GM18861 (cell line): ENCODE results near the gene PPIP5K1.
"Not testable (repeated sequence)": the region's sequence is repeated elsewhere in the genome, so short reads cannot be mapped to it uniquely, and the experiment has no call there.

Source experiments
- ATAC-seq: cut with Tn5 transposase; IDR thresholded peaks from one replicate; pipeline ENCODE4 v1.9.1; 2021; ENCODE audit not compliant: unreplicated experiment

PPIP5K1 gene

GRCh38 chr15:43589778-43590466 is at the start of gene PPIP5K1:
TSS of gene PPIP5K1 (minus strand) at chr15:43590208. CDS start at chr15:43584504, 5,704 bp downstream.
- ATAC-seq: peak; percentile 91

DNA sequence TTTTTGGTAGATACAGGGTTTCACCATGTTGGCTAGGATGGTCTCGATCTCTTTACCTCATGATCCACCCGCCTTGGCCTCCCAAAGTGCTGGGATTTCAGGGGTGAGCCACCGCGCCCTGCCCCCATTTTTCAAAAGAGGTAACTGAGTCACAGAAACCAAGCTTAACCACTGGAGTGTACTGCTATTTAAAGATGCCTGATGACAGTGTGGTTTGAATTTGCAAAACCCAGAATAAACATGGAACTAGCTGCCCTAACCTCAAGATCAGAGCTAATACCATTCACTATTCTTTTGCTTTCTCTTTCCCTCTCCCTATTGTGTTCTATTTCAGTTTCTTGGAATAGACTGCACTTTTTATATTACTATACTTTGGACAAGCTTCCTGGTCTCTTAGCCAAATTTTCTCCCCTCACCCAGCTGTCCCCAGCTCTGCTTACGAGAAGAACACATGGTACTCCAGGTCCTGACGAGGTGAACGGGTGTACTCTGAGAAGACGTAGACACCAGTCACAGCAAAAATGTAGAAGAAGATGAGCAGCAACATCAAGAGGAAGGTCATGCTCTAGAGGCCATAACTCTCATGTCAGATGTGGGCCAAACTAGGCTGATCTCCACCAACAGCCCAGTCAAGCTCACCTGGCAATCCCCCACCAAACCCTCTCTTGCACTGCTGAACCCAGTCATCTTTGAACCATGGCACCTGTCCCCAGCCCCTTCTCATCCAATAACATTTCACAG is 48.6 kb upstream of the PPIP5K1 start:
- not testable (repeated sequence) for ATAC-seq

GRCh38 chr15:43626937-43627336 is 36.9 kb upstream of the PPIP5K1 start:
- not testable (repeated sequence) for ATAC-seq

DNA sequence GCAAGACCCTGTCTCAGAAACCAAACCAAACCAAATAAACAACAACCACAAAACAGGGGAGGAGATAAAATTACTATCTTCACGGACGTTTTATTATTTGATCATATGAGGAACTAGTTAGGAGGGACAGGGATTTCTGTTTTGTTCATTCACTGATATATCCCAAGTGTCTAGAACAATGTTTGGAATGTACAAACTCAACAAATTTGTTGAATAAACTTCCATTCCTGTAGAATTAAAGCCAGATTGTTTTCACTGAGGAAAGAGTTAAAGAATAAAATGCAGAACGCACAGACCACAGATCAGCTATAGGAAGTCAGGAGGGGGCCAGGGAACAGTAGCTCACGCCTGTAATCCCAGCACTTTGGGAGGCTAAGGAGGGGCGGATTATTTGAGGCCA is 35.1 kb upstream of the PPIP5K1 start:
- no peak for ATAC-seq

DNA sequence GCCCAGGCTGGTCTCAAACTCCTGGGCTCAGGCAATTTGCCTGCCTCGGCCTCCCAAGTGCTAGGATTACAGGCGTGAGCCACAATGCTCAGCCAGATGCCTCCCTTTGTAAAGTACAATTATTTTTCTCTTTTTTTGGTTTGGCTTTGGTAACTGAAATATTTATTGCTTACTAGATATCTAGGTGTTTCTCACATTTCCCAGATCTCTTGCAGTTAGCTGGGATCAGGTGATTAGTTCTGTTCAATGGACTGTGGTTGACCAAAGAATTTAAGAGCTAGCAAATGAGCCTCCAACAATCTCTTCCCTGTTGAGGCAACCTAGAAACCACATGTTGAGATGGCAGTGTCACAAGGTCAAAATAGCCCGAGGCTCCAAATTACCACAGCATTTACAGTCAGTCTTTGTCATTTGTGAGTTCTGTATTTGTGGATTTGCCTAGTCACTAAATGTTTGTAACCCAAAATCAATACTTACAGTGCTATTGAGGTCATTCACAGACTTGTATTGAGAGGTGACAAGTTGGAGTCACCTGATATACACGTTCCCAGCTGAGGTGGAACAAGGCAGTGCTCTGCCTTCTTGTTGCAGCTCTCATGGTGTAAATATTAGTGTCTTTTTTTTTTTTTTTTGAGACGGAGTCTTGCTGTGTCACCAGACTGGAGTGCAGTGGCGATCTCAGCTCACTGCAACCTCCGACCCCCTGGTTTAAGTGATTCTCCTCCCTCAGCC is 32.2 kb upstream of the PPIP5K1 start:
- ATAC-seq: not testable (repeated sequence)

DNA sequence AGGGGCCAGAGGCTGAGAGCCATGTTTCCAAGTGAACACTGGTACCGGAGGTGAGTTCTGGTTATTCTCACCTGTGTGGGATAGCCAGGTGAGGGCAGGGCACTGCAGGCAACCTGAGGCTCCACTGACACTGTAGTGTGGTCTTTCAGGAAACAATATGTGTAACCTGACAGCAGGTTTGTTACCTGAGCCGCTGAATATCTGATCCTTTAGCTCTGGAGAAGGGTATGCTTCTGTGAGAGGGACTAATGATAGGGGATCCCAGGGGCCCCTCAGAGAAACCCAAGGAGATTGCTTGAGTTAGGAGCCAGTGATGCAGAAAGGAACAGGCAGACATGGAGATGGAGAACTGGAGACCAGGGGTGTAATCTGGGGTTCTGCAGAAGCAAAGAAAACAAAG is 28.7 kb upstream of the PPIP5K1 start, which contains the start of gene STRC:
Gene STRC (minus strand): TSS at position 101 of the 400 bp plus-strand sequence. CDS start 78 bp downstream, at position 23.
- not testable (repeated sequence) for ATAC-seq

GRCh38 chr15:43617750-43618149 is 27.7 kb upstream of the PPIP5K1 start:
- ATAC-seq: not testable (repeated sequence)

DNA sequence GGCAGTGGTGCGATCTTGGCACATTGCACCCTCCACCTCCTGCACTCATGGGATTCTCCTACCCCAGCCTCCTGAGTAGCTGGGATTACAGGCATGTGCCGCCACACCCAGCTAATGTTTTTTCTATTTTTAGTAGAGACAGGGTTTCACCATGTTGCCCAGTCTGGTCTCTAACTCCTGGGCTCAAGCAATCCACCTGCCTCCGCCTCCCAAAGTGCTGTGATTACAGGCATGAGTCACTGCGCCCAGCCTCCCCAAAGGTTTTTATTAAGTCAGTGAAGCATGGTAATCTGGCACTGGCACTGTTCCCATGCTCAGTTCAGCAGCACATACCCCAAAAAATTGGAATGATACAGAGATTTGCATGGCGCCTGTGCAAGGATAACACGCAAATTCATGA is 12.2 kb upstream of the PPIP5K1 start:
- ATAC-seq: not testable (repeated sequence)

- ATAC-seq: not testable (repeated sequence)
Measured at GRCh38 chr15:43600200-43600599, 10.2 kb upstream of the PPIP5K1 start.

- not testable (repeated sequence) for ATAC-seq
Measured at GRCh38 chr15:43599131-43599530, 9.1 kb upstream of the PPIP5K1 start.

DNA sequence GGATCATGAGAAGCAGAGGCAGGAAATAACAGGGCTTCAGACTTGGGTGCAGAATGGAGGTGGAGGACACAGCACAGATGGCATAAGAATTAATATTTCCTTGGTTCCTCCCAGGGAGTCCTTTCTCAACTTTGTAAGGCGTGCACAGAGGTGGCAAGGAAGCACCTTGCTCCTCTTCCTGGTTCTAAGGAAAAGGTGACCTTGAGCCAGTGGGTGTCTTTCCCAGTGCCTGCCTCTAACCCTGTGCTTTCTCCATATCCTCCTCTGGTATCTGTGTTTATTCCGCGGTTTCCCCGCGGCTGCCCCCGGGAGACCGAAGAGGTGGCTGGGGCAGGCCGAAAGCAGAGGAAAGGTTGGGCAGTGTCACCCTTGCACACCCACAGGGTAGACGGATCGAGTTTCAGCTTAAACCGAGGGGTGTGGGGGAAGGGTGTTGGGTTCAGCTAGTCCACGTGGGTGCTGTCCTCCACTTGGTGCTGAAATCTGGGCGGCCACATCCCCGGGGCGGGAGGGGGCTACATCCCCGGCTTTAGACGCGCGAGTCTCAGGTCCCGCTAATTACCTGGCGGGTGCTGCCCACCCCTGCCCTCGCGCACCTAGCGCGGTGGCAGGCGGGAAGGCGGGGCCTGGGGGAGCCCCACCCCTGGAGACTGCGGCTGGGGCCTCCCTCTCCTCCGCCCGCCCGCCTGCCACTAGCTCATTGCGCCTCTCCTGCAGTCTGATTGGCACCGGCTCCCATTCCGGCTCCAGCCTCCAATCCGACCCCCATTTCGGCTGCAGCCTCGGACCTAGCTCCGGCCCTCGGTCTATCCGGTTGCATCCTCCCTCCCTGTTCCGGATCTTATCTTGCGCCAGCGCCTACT is 3.6 kb upstream of the PPIP5K1 start, which contains the start of gene CKMT1B:
Gene CKMT1B (plus strand): TSS at position 700 of the 863 bp plus-strand sequence. CDS start 192 bp downstream, outside the sequence.
- ATAC-seq: not testable (repeated sequence)

GRCh38 chr15:43592841-43593240 is 2.8 kb upstream of the PPIP5K1 start:
- not testable (repeated sequence) for ATAC-seq

DNA sequence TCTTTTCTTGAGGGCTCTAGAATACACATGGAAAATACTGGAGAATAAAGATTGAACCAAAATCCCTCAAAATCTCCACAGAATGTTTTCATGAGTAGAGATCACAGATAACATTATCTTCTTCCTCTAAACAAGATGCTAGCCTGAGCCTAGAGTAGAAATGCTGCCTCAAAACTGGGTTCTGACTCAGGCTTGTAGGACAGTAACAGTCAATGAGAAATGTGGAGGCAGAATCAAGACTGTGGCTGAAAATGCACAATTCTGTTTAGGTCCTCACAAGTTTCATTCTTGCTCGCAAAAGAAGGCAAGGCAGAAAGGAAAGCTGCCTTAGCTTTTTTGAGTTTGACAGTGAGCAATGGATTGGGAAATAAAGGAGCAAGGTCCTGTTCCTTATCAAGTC is 15.4 kb downstream of the PPIP5K1 start:
- not testable (repeated sequence) for ATAC-seq

- not testable (repeated sequence) for ATAC-seq
Measured at GRCh38 chr15:43566615-43567014, 23.4 kb downstream of the PPIP5K1 start.

- not testable (repeated sequence) for ATAC-seq
Measured at GRCh38 chr15:43563793-43564192, 26.2 kb downstream of the PPIP5K1 start.

DNA sequence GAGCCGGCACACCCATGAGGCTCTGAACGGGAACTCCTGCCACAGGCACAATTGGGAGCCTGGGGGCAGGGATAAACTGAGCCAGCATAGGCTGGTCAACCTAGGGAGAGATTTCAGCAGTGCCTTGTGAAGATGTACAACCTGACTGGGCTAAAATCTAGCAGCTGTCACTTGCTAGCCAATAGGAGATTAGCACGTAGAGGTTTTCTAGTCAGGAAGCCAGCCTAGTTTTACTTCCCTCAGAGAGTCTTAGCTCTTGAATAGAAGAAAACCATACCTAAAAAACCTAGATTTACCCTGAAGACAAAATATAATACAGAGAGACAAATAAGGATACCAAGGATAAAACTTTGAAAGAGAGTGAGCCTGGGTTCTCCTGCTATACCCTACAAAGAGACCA is 27.3 kb downstream of the PPIP5K1 start:
- not testable (repeated sequence) for ATAC-seq

GRCh38 chr15:43552986-43553385 is 37.0 kb downstream of the PPIP5K1 start:
- no peak for ATAC-seq

DNA sequence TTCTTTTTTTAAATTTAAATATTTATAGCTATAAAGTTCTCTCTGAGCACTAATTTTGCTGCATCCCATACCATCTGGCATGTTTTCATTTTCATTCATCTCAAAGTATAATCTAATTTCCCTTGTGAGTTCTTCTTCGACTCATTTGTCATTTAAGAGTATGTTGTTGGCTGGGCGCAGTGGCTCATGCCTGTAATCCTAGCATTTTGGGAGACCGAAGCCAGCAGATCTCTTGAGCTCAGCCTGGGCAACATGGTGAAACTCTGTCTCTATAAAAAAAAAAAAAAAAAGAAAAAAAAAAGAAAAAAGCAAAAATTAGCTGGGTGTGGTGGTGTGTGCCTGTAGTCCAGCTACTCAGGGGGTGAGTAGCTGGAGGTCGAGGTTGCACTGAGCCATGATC is 37.8 kb downstream of the PPIP5K1 start:
- ATAC-seq: no peak

DNA sequence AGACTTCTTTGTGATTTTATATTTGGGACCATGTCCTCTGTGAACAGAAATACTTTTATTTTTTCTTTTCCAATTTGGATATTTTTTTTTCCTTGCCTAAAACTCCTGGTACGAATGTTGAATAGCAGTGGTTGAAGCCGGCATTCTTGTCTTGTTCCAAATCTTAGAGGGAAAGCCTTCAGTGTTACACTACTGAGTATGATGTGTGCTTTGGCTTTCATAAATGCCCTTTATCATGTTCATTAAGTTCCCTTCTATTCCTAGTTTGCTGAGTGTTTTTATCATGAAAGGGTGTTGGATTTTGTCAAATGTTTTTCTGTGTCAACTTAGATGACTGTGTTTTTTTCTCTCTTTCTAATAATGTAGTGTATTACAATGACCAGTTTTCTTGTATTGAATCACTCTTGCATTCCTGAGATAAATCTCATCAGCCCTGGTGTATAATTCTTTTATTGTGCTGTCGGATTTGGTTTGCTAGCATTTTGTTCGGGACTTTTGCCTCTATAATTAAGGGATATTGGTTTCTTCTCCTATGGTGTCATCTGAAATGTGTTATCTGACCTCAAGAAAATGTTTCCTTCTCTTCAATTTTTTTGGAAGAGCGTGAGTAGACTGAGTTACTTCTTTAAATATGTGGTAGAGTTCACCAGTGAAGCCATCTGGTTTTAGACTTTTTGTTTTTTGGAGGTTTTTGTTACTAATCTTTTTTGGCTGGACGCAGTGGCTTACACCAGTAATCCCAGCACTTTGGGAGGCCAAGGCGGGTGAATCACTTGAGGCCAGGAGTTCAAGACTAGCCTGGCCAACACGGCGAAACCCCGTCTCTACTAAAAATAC is 39.3 kb downstream of the PPIP5K1 start:
- ATAC-seq: no peak
